ENCODE measurements around the gene CEP89. TPM values are rescaled to one million over a fixed set of nuclear protein-coding genes. Genes with fewer than 3 reads are reported as not detected.
"Not testable (repeated sequence)": the region's sequence is repeated elsewhere in the genome, so short reads cannot be mapped to it uniquely, and the experiment has no call there.

Gene CEP89
- total and polyA plus RNA-seq, 5 experiments from 2014 or later = 6.8 to 17.8 (median 11.3) TPM

DNA sequence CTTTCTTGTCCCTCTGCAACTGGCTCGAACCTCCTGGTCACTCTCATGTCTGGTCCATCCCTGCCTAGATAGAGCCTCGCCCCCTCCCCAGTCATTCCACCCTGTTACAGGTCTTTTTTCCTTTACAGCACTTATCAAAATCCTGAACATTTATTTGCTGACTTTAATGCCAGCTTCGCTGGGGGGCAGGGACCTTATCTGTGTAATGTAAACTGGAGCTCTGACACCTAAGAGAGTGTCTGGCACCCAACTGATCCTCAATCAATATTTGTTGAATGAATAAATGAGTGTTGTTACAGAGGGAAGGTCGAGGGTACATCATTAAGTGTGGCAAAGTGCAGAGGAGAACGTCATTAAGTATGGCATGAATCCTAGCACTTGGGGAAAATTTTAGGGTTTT lies 17.0 kb upstream of the CEP89 start:
- Mint-ChIP-seq H3K4me1 (peaks cover 5 to 12% (median 9%) of the 10 kb centered on the region in 4 donors), H3K27ac (peak overlapping the region in 2 of 10 donors; percentile 21 to 90), H3K36me3 (peaks cover 0 to 5% (median 3%) of the 10 kb centered on the region in 3 donors), H3K9me3 (no peaks in the 10 kb centered on the region), H3K27me3 (no peaks in the 10 kb centered on the region), H3K4me3 (no peak overlapping the region)
- POLR2A ChIA-PET = interaction anchor here (0.6 kb wide), 1 partner anchor 11 kb away, joined by 6 read pairs; no protein-coding TSS in a partner anchor
- ATAC-seq = no peak
- DNase-seq = no peak

DNA sequence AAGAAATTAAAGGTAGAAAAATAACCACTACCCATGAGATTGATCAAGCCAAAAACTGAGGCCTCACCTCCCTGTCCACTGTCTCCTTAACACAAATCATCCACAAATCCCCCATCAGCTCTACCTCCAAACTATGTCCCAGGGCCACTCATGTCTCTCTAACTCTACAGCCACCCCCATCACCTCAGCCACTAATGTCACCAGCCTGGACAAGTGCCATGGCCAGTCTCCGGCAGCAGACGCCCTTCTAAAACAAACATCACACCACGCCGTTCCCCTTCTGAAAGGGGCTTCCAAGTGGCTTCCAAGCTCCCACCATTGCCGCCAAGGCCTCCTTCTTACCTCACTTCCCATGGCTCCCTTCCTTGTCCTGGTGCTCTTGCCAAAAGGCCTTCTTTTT lies 16.5 kb upstream of the CEP89 start:
- ATAC-seq, H3K9me3 Mint-ChIP-seq, H3K4me3 Mint-ChIP-seq, H3K27me3 Mint-ChIP-seq, H3K36me3 Mint-ChIP-seq, DNase-seq: not testable (repeated sequence)
- peaks cover 5 to 12% (median 9%) of the 10 kb centered on the region in 4 donors for H3K4me1 Mint-ChIP-seq
- POLR2A ChIA-PET = interaction anchor here (0.6 kb wide), 1 partner anchor 11 kb away, joined by 6 read pairs; no protein-coding TSS in a partner anchor
- peak overlapping the region in 3 of 10 donors; percentile 21 to 90 (median 33) for H3K27ac Mint-ChIP-seq

- DNase-seq, H3K4me3 Mint-ChIP-seq, H3K27me3 Mint-ChIP-seq, H3K4me1 Mint-ChIP-seq, H3K36me3 Mint-ChIP-seq, POLR2A ChIA-PET, ATAC-seq, H3K9me3 Mint-ChIP-seq: not testable (repeated sequence)
- peak overlapping the region in 1 of 10 donors; percentile 74 for H3K27ac Mint-ChIP-seq
Observed at GRCh38 chr19:32982488-32982887, 10.7 kb upstream of the CEP89 start.

DNA sequence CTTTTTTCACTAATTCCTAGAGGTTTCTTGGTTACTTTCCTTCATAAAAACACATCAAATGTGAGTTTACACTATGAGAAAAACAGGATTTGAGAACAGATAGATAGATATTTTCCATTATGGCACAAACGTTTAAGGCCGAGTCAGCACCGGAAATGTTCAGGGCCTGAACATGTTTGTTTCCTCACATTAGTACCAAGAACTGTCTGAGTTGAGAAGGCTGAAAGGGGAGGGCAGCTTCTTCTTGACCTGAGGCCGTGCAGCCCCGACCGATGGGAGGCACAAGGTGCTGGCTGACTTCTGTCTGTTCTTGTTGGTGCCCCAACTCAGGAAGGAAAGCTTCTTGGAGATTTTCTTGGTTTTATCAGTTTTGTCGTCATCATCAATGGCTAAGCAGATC lies 8.0 kb upstream of the CEP89 start:
- H3K4me1 Mint-ChIP-seq, H3K36me3 Mint-ChIP-seq, ATAC-seq, H3K27me3 Mint-ChIP-seq, POLR2A ChIA-PET, H3K4me3 Mint-ChIP-seq, DNase-seq, H3K9me3 Mint-ChIP-seq, H3K27ac Mint-ChIP-seq: not testable (repeated sequence)

DNA sequence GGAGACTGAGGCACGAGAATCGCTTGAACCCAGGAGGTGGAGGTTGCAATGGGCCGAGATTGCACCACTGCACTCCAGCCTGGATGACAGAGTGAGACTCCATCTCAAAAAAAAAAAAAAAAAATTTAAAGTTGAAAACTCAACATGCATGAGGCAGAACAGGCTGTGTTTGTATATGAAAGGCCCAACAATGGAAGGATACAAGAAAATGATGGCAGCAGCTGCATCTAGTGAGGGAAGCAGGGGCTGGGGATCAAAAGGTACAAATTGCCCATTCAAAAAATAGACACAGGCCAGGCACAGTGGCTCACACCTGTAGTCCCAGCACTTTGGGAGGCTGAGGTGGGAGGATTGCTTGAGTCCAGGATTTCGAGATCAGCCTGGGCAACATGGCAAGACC lies 6.1 kb upstream of the CEP89 start:
- not testable (repeated sequence) for H3K4me3 Mint-ChIP-seq, H3K27me3 Mint-ChIP-seq, DNase-seq, H3K4me1 Mint-ChIP-seq, H3K9me3 Mint-ChIP-seq, H3K27ac Mint-ChIP-seq, ATAC-seq, H3K36me3 Mint-ChIP-seq
- POLR2A ChIA-PET = interaction anchor here (0.7 kb wide), 2 partner anchors 10 to 122 kb away, joined by 4 to 6 read pairs; no protein-coding TSS in a partner anchor

DNA sequence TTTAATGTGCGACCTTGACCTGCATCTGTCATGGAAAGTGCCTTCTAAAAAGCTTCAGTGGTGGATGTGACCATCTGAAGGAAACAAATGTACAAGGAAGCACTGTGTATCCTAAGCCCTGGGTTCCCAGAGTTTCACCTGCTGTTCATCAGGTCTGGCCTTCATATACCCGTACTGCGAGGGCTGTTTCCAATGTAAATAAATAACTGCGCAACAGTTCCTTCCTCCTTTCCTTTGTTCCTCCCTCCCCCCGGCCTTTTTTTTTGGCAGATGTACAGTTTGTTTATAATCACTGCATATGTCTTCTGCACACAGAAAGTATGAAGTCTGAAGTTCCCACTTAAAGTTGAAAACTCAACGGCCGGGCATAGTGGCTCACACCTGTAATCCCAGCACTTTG lies 5.5 kb upstream of the CEP89 start:
- peaks cover under 1 to 7% (median 2%) of the 10 kb centered on the region in 4 donors for H3K4me1 Mint-ChIP-seq
- H3K9me3 Mint-ChIP-seq = peaks cover 0 to 1% (median 0%) of the 10 kb centered on the region in 9 donors
- no peak for ATAC-seq
- no peak overlapping the region for H3K27ac Mint-ChIP-seq
- peaks cover 0 to 5% (median 0%) of the 10 kb centered on the region in 3 donors for H3K36me3 Mint-ChIP-seq
- POLR2A ChIA-PET = interaction anchor here (0.7 kb wide), 1 partner anchor 11 kb away, joined by 6 read pairs; no protein-coding TSS in a partner anchor
- H3K27me3 Mint-ChIP-seq = no peaks in the 10 kb centered on the region
- H3K4me3 Mint-ChIP-seq = no peak overlapping the region
- no peak for DNase-seq

DNA sequence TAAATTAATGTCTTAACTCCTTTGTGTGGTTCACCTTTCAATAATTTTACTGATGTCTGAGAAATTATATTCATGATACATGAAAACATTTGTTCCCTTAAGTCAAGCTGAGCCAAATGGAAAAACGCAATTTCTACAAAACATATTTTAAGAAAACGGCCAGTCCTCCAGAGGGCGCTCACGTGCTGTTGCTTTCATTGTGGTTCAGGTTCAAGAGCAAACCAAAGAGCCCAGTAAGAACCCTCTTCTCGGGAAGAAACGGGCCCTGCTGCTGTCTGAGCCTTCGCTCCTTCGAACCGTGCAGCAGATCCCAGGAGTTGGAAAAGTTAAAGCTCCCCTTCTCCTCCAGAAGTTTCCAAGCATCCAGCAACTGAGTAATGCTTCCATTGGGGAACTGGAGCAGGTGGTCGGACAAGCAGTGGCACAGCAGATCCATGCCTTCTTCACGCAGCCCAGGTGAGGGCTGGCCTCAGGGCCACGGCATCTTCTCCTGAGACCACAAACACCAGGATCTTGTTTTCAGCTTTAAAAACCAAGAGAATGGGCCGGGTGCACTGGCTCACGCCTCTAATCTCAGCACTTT lies 4.6 kb upstream of the CEP89 start:
- DNase-seq = peak; percentile 35 to 84 (median 61)
- H3K4me3 Mint-ChIP-seq = no peak overlapping the region
- POLR2A ChIA-PET = interaction anchor here (0.6 to 1.6 kb wide), 4 partner anchors 105 to 319 kb away, joined by 3 to 6 read pairs (median 4); no protein-coding TSS in a partner anchor
- H3K36me3 Mint-ChIP-seq = peaks cover 0 to 5% (median 0%) of the 10 kb centered on the region in 3 donors
- ATAC-seq = no peak
- H3K4me1 Mint-ChIP-seq = peaks cover 9 to 15% (median 10%) of the 10 kb centered on the region in 4 donors
- H3K27ac Mint-ChIP-seq = no peak overlapping the region
- H3K9me3 Mint-ChIP-seq = peaks cover 0 to 1% (median 0%) of the 10 kb centered on the region in 9 donors
- H3K27me3 Mint-ChIP-seq = no peaks in the 10 kb centered on the region

DNA sequence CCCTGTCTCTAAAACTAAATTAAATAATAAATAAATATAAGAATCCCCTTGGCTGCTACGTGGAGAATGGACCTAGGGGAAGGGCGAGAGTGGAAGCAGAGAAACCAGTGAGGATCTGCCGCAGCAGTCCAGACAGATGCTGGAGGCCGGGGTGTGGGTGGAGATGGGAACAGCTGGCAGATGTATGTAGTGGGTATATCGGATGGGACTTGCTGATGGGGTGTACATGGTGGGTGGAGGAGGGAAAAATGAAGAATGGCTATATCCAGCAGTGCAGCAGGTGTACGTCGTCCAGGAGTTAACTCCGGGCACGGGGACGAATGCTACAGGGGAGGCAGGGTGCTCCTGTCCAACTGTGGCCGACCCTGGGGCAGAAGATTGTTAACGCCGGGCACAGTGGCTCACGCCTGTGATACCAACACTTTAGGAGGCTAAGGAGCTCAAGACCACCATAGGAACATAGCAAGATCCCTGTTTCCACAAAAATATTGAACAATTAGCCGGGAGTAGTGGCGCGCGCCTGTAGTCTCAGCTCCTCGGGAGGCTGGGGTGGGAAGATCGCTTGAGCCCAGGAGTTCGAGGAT lies 654 bp downstream of the CEP89 start:
- Mint-ChIP-seq H3K9me3 (peaks cover 0 to 1% (median 0%) of the 10 kb centered on the region in 9 donors), H3K4me3 (peak overlapping the region; percentile 98 to 100 (median 99)), H3K36me3 (peaks cover 0 to 6% (median 0%) of the 10 kb centered on the region in 3 donors), H3K4me1 (peaks cover 13 to 23% (median 20%) of the 10 kb centered on the region in 4 donors), H3K27me3 (no peaks in the 10 kb centered on the region), H3K27ac (peak overlapping the region in 7 of 10 donors; percentile 96 to 98 (median 97))
- DNase-seq = no peak
- ATAC-seq = no peak
- POLR2A ChIA-PET = interaction anchor here (1.0 to 1.9 kb wide), 4 partner anchors 206 to 1201 kb away, joined by 3 to 9 read pairs (median 6); partner anchors contain the start of gene NUDT19

GRCh38 chr19:32969549-32969948 lies 2.2 kb downstream of the CEP89 start:
- Mint-ChIP-seq H3K36me3 (peaks cover 0 to 15% (median 2%) of the 10 kb centered on the region in 3 donors), H3K4me1 (peaks cover 10 to 23% (median 20%) of the 10 kb centered on the region in 4 donors), H3K27ac (no peak overlapping the region), H3K27me3 (no peaks in the 10 kb centered on the region), H3K9me3 (no peaks in the 10 kb centered on the region), H3K4me3 (peak overlapping the region in 1 of 10 donors; percentile 57)
- ATAC-seq (no peak), DNase-seq (no peak)
- POLR2A ChIA-PET = no interaction called here

DNA sequence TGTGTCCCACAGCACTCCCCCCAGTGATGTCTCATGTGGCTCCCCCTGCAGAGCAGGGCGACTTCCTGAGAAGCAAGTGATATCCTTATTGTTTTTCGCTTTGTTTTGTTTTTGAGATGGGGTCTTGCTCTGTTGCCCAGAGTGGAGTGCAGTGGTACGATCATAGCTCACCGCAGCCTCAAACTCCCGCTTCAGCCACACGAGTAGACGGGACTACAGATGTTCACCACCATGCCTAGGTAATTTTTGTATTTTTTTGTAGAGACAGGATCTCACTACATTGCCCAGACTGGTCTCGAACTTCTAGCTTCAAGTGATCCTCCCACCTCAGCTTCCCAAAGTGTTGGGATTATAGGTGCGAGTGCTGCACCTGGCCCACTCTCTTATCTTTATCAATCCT lies 5.0 kb downstream of the CEP89 start:
- POLR2A ChIA-PET = no interaction called here
- no peaks in the 10 kb centered on the region for H3K9me3 Mint-ChIP-seq
- H3K4me1 Mint-ChIP-seq = peaks cover 6 to 17% (median 13%) of the 10 kb centered on the region in 4 donors
- H3K27me3 Mint-ChIP-seq = no peaks in the 10 kb centered on the region
- no peak overlapping the region for H3K4me3 Mint-ChIP-seq
- ATAC-seq = no peak
- H3K27ac Mint-ChIP-seq = peak overlapping the region in 2 of 10 donors; percentile 43 to 45
- H3K36me3 Mint-ChIP-seq = peaks cover 4 to 41% (median 15%) of the 10 kb centered on the region in 3 donors
- DNase-seq = no peak

DNA sequence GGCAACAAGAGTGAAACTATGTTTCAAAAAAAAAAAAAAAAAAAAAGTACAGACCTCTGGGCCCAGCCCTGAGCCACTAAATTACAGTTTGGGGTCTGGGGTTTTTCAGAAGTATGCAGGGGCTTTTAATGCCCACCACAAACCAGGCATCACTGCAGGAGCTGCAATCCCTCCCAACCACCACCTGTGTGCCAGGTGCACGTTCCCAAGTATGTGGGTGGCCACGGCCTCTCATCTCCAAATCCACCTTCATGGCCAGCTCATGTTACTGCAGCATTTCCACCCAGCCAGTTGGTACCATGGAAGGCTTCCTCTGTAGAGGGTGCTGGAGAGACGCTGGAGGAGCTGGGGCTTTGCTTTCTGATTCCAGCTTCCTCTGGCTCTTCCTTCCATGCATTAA lies 26.5 kb downstream of the CEP89 start:
- POLR2A ChIA-PET = no interaction called here
- H3K9me3 Mint-ChIP-seq = peaks cover 0 to 3% (median 0%) of the 10 kb centered on the region in 9 donors

GRCh38 chr19:32941273-32941672 lies 30.5 kb downstream of the CEP89 start:
- H3K4me1 Mint-ChIP-seq, H3K27me3 Mint-ChIP-seq, H3K9me3 Mint-ChIP-seq, POLR2A ChIA-PET, ATAC-seq, H3K4me3 Mint-ChIP-seq, DNase-seq: not testable (repeated sequence)
- peaks cover 8 to 65% (median 23%) of the 10 kb centered on the region in 3 donors for H3K36me3 Mint-ChIP-seq
- peak overlapping the region in 1 of 10 donors; percentile 62 for H3K27ac Mint-ChIP-seq

More for the DNA sequence above, 26.5 kb downstream of the CEP89 start:
- DNase-seq = no peak
- H3K4me3 Mint-ChIP-seq = no peak overlapping the region
- no peak overlapping the region for H3K27ac Mint-ChIP-seq
- H3K4me1 Mint-ChIP-seq = peaks cover 0 to 2% (median 0%) of the 10 kb centered on the region in 4 donors
- H3K27me3 Mint-ChIP-seq = no peaks in the 10 kb centered on the region
- ATAC-seq = no peak
- peaks cover 9 to 74% (median 47%) of the 10 kb centered on the region in 3 donors for H3K36me3 Mint-ChIP-seq

- H3K9me3 Mint-ChIP-seq = no peaks in the 10 kb centered on the region
- no peak for ATAC-seq
Observed at GRCh38 chr19:32936065-32936464, 35.7 kb downstream of the CEP89 start.

More at GRCh38 chr19:32936065-32936464, 35.7 kb downstream of the CEP89 start:
- no peak overlapping the region for H3K27ac Mint-ChIP-seq
- no peaks in the 10 kb centered on the region for H3K27me3 Mint-ChIP-seq
- no peak overlapping the region for H3K4me3 Mint-ChIP-seq
- POLR2A ChIA-PET = no interaction called here
- peaks cover 0 to 7% (median 3%) of the 10 kb centered on the region in 4 donors for H3K4me1 Mint-ChIP-seq
- peaks cover 6 to 49% (median 22%) of the 10 kb centered on the region in 3 donors for H3K36me3 Mint-ChIP-seq
- DNase-seq = no peak

Data from naive thymus-derived CD8-positive, alpha-beta T cell (primary cell).